ENCODE measurements around the gene SLC38A8.
A peak's percentile ranks its signal among the peaks of the same experiment; 100 is the strongest.

SLC38A8 gene

DNA sequence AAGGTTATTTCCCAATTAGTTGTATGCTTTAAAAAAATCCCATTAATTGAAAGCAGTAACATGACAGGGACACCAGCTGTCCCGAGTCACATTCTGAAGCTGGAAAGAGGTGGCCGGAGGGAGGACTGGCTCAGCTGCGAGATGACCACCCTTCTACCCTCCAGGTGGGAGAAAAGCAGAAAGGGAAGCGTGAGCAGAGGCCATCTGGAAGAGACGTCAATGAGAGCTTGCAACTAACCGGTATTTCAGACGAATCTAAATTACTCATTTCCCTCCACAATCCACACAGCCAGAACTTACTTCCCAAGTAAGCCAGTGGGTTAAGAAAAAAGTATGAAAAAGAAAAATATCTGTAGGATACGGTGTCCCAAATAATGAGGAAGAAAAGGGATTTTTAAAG is 28.5 kb upstream of the SLC38A8 start:
- intact Hi-C loops (cut with DNase I) = no loop called here
- peak in 1 of 42 donors; percentile 7 for DNase-seq

DNA sequence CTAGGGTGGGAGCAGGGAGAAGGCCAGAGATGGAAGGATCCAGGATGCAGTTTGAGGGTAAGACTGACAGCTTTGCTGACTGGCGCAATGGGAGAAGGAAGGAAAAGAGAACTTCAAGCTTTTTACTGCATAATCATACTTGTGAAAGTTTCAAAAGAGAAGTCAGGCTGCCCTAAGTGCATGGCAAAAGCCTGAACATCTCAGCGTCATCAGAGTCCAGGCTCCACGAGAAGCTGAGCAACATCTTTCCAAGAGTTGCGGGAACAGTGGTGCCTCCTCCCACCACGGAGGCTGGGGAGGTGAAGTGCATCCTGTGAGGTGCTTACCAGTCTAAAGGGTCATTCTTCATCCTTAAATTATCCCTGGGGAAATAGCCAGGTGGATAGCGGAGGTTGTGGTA is 26.9 kb upstream of the SLC38A8 start:
- DNase-seq = no peak
- intact Hi-C loops (cut with DNase I) = no loop called here

- intact Hi-C loops (cut with DNase I) = no loop called here
- no peak for DNase-seq
These were observed 26.3 kb upstream of the SLC38A8 start for GRCh38 chr16:84068783-84069462.

DNA sequence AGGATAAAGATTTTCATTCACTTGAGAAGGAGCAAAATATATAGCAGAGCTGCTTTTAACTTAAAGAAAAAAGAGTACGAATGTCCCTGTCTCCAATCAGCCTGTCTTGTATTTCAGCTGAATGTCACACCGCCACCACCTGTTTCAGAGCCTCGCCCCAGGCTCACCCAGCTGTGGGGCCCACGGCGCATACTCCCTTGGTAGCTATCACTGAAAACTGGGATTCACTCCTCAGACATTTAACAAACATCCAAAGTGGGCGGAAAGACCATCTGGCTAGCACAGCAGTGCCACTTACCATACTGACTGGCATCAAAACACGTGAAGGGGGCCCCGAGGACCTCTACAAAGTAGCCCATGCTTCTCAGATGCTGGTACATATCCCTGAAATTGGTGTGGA is 25.4 kb upstream of the SLC38A8 start:
- intact Hi-C loops (cut with DNase I) = no loop called here
- DNase-seq = no peak

DNA sequence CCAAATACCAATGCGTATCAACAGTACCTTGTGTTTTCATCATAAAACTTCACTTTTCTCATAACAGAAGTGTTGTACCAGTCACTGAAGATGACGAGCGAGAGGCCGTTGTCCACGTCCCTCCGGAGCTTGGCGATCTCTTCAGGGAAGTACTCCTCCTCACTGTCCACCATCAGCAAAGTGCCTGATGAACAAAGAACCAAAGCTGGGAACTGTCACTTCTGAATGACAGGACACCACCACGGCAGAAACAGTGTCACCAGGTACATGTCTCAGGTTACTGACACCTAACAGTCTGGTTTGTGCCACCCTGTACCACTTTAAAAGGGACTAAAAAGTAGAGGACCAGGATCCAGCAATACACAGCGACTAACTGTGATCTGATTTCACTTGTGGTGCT is 25.0 kb upstream of the SLC38A8 start:
- no peak for DNase-seq
- intact Hi-C loops (cut with DNase I) = no loop called here

DNA sequence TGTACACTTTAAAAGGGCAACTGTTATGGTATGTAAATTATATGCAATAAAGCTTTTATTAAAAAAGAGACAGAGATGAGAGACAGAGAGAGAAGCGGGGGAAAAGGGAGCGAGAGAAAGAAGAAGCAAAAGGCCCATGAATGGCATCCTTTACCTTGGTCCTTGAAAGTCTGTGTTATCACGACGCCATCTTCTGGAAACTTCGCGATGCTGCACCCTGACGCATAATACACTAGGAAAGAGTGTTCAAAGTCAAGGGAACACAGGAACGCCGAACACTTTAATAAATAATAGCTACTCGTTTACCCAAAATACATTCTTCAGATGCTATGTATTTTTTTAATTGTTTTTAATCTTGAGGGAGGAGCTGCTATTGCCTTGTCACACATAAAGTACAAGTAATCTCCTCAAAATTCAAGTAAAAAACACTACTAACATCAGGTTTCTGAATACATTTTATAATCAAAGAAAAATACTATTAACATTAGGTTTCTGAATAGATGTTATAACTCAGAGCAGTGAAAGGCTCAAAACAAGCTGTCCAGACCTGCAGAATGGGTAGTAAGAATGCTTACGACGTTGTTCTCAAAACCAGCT is 23.0 kb upstream of the SLC38A8 start:
- intact Hi-C loops (cut with DNase I) = no loop called here
- DNase-seq = peak in 41 of 42 donors; percentile 47 to 89 (median 75)

- intact Hi-C loops (cut with DNase I) = loop anchor here (2.0 kb wide), 1 partner anchor 105 kb away; no protein-coding TSS in a partner anchor
- DNase-seq = no peak
These were observed 21.4 kb upstream of the SLC38A8 start for GRCh38 chr16:84063980-84064379.

- DNase-seq = peak; percentile 63 to 92 (median 82)
- intact Hi-C loops (cut with DNase I) = loop anchor here (2.0 kb wide), 1 partner anchor 104 kb away; no protein-coding TSS in a partner anchor
These were observed 20.4 kb upstream of the SLC38A8 start for GRCh38 chr16:84062734-84063640.

DNA sequence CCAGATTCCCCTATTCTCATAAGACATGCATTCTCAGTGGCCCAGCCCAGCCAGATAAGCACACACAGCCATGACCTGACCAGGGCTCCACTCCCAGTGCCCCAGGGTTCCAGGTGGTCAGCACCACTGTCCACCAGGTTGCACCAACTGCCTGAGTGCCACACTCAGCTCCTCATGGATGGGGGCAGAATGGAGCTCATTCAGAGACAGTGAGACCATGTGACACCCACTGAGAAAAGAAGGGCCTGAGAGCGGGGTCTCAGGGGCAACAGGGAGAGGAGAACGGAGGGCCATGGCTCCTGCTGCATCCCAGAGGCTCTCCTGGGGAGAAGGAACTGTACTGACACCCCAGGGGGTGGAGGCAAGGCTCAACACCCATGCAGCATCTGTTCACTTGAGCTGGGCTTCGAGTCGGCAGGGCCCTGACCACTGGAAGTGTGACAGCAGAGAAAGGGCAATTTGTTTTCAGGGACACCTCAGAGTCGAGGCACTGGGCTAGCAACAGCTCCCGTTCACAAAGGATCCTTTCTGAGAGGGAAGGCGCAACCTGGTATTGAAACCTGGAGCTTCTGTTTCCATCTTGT is 18.7 kb upstream of the SLC38A8 start:
- intact Hi-C loops (cut with DNase I) = no loop called here
- peak in 4 of 42 donors; percentile 4 to 26 (median 4) for DNase-seq

DNA sequence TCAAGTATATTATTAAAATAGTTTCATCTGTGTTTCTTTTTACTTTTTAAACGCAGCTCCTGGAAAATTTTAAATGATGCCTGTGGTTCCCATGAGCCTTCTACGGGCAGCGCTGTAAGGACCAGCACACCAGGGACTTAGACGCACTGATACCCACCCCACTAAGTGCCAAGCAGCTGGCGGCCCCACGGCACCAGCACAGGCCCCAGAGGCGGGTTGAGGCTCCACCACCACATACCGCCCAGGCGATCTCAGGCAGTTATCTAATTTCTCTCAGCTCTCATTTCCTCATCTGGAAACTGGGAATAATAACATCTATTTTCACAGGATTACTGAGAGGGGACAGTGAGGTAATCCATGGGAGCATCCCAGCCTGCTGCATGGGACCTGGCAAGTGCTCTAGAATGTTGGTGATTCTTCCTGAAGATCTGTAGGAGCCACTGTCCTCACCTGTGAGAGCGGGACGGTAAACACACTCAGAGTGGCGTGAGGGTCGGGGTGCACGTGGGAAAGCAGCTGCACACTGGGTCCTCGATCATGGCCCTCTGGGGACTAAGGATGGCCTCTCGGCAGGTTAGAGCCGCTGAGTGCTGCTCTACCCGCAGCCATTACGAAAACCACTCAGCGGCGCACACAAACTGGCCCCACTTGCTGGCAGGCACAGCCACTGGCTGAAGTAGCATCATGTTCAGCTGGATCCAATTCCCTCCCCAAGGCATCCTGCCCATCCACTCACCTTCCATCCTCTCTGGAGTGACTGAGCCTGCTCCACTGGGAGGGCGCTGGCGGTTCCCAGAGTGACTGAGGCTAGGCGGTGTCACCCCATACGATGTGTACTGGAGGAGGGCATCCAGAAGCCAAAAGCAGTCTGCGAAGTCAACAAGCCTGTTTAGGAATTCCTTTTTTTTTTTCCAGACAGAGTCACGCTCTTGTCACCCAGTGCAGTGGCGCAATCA is 17.6 kb upstream of the SLC38A8 start:
- intact Hi-C loops (cut with DNase I) = no loop called here
- DNase-seq = peak in 5 of 42 donors; percentile 9 to 38 (median 26)

- intact Hi-C loops (cut with DNase I) = no loop called here
- DNase-seq = peak in 3 of 42 donors; percentile 16 to 29 (median 29)
These were observed 16.5 kb upstream of the SLC38A8 start for GRCh38 chr16:84059111-84059510.

GRCh38 chr16:84058664-84059063 is 16.1 kb upstream of the SLC38A8 start:
- peak in 20 of 42 donors; percentile 15 to 77 (median 52) for DNase-seq
- intact Hi-C loops (cut with DNase I) = no loop called here

DNA sequence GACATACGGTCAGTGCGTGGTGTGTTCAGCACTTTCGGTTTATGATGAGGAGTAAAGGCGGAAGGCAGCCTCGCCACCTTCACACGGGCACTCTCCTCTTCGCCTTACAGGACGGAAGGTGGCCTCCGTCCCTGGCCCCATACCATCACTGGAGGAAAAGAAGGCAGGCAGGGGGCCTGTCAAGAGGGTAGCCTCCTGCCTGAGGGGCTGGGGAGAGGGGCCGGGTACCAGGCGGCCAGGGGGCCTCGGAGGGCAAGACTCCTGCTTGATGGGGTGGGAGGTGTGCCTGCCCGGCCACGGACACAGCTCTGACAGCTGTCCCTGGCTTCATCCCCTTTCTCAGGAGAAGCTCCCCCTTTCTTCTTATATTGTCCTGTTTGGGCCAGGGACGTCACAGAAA is 15.6 kb upstream of the SLC38A8 start:
- peak in 4 of 42 donors; percentile 9 to 36 (median 24) for DNase-seq
- intact Hi-C loops (cut with DNase I) = no loop called here

GRCh38 chr16:84056933-84057332 is 14.3 kb upstream of the SLC38A8 start:
- intact Hi-C loops (cut with DNase I) = no loop called here
- DNase-seq = peak in 12 of 42 donors; percentile 11 to 72 (median 43)

- intact Hi-C loops (cut with DNase I) = no loop called here
These were observed 13.4 kb upstream of the SLC38A8 start for GRCh38 chr16:84055801-84056634.

DNA sequence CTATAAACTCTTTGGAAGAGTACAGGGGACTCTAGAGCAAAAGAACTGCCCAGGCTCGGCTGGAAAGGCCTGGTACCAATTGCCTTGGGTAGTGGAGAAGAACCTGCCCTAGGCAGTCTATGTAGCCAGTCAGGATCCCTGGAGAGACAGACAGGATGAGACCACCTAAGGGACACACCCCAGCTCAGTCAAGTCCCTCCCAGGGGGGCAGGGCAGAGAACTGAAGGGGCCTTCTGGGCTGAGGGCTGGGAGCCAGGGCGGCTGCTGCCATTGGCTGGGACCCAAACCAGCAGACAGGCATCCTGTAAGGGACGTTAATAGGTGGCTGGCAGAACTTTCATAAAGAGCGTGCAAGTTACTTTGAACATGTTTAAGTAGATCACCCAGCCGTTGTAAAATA is 12.8 kb upstream of the SLC38A8 start:
- DNase-seq = peak in 6 of 42 donors; percentile 16 to 54 (median 30)
- intact Hi-C loops (cut with DNase I) = no loop called here

More at GRCh38 chr16:84055801-84056634, 13.4 kb upstream of the SLC38A8 start:
- peak in 4 of 42 donors; percentile 11 to 37 (median 26) for DNase-seq

DNA sequence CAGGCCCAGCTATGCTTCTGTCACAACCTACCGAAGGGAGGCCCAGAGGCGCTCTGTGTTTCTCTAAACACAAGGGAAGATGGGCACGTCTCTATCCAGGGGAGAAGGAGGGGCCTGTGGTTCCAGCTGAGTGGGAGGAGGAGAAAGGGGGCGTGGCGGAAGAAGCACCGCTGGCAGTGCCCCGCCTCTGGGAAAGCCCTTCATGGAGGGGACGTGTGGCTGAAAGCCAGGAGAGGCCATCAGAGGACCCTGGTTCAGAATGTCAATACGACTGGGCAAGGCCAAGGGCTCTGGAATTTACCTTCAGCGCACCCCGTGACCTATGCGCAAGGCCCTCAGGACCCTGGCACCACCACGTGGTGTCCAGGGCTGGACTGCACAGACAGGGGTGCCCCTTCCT is 12.3 kb upstream of the SLC38A8 start:
- DNase-seq = peak in 6 of 42 donors; percentile 7 to 31 (median 22)
- intact Hi-C loops (cut with DNase I) = no loop called here

All from head of caudate nucleus (tissue), 42 donors.